Putamen (tissue), 1 donor: Measurements from ENCODE around the gene ETV7.

Source experiments
- DNase-seq: peaks from one replicate; pipeline ENCODE4 v3.0.0-alpha.2; 2016; ENCODE audit warnings: low spot score

The ETV7 gene

GRCh38 chr6:36383606-36384005 lies 3.9 kb downstream of the ETV7 start:
- DNase-seq = no peak

- DNase-seq = no peak
These were observed 4.5 kb downstream of the ETV7 start for GRCh38 chr6:36382976-36383375.

- DNase-seq = no peak
These were observed 5.7 kb downstream of the ETV7 start for GRCh38 chr6:36381502-36382389.

DNA sequence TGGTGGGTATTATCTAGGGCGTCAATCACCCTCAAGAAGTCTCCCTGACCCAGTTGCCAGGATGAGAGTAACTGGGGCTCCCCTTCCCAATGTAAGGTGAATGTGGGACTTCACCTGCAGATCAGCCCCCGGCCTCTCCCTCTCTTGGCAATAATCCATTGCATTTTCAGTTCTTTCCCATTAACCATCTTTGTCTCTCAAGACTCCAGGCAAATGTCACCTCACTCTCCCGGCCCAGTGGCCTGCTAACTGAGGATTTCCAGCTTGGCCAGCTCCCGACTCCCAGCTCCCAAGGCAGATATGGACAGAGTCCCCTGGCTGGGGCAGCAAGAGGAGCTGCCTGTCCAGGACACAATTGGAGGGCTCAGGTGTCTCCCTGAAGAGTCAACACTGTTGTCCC lies 7.3 kb downstream of the ETV7 start:
- DNase-seq = no peak

GRCh38 chr6:36378936-36379335 lies 8.5 kb downstream of the ETV7 start:
- no peak for DNase-seq

GRCh38 chr6:36378243-36378920 lies 9.1 kb downstream of the ETV7 start:
- DNase-seq = no peak

GRCh38 chr6:36377594-36377993 lies 9.9 kb downstream of the ETV7 start:
- DNase-seq = no peak

GRCh38 chr6:36376742-36377141 lies 10.7 kb downstream of the ETV7 start:
- DNase-seq = no peak

- DNase-seq = no peak
These were observed 11.3 kb downstream of the ETV7 start for GRCh38 chr6:36376183-36376582.

DNA sequence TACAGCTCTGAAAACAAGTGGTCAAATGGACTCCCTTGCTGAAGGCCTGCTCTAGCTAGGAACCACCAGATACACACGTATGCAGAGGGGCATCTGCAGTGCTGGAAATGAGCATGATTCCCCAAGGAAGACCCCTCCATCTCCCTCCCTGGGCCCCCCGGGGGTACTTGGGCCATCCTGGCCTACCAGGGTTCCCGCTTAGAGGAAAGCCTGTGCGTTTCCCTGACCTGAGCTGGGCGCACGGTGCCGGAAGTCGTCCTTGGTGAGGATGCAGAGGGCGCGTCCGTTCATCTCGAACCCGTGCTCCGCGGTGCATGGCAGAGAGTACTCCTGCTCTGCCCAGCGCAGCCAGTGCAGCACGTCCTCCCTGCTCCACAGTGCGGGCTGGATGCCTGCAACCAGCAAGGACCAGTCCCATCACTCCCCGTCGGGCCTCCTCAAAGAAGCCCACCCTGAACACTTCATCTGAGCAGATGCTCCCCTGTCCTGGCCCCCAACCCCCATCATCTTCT lies 11.8 kb downstream of the ETV7 start:
- no peak for DNase-seq

DNA sequence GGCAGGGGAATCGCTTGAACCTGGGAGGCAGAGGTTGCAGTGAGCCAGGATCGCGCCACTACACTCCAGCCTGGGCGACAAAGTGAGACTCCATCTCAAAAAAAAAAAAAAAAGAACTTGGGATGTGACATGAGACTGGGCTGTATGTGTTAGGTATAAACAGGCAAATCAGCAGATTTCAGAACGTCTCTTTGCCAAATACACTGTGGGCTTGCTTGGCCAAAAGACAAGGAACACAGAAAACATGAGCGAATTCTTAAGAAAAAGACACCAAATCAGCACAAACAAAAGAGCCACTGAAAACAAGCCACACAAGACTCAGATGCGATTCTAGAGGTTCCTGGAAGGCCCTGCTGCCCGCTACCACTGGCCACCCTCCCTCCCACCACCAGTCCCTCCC lies 12.5 kb downstream of the ETV7 start:
- DNase-seq = no peak

DNA sequence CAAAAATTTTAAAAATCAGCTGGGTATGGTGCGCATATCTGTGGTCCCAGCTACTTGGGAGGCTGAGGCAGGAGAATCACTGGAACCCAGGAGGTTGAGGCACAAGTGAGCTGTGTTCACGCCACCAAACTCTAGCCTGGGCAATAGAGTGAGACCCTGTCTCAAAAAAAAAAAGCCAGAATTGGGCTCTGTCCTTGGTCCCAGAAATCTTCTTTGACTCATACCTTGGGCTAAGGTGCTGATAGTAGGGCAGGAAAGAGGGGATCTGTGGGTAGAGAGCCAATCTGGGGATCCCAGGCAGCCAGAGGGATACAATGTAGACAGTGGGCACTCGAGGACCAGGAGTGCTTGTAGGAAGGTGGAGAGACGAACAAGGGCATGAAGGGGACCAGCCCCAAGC lies 13.3 kb downstream of the ETV7 start:
- no peak for DNase-seq

DNA sequence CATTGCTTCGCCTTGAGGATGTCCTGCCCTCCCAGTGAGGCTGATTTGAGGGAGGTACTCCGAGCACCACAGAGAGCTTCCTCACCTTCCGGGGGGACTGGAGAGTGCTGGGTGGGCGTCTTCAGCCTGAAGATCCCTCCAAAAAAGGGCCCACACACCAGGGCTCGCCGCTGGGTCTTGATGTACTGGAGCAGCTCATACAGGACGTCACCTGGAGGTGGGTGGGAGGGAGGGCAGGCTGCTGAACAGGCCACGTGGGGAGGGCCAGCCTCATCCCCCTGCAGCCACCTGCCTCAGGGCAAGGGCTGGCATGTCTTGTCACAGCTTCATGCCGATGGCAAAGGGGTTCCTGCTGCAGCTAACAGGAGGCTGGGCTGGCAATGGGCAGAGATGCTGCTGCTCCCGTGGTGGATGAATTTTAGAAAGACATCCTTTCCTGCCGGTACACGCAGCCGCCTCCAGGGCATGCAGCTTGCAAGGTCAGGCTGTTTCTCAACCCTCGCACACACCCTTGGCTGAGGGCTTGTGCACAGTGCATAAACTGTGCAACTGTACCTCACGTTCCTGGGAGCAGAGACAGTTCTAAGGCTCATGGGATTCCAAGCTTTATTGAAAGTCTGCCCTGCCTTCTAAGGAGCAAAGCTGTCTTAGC lies 14.0 kb downstream of the ETV7 start:
- DNase-seq = no peak

DNA sequence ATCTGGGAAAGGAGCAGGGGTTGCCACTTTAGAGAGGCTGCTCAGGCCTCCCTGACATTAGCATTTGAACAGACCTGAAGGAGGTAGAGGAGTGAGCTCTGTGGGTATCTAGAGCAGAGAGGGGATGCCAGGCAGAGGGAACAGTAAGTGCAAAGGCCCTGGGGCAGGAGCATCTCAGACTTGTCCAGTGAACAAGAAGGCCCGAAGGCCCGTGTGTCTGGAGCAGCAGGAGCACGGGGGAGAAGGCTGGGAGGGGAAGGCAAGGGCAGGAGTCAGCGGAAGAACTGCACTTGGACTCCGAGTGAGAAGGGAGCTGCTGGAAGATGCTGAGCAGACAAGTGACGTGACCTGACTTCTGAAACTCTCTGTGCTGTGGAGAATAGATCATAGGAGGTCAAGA lies 15.4 kb downstream of the ETV7 start:
- no peak for DNase-seq

- no peak for DNase-seq
These were observed 16.3 kb downstream of the ETV7 start for GRCh38 chr6:36371211-36371610.

DNA sequence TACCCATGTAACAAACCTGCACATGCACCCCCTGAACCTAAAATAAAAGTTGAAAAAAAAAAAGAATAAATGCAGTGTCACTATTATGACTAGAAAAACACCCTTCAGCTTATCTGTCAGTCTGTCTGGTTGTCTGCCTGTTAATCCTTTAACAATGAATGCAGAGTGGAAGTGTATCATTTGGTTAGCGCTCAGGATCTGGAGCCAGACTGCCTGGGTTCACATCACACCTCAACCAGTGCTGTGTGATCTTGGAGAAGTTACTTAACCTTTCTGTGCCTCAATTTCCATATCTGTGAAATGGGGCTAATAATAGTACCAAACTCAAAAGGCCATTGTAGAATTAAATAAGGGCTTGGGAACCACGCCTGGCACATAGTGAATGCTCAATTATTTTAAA lies 16.8 kb downstream of the ETV7 start:
- DNase-seq = no peak

- no peak for DNase-seq
These were observed 18.3 kb downstream of the ETV7 start for GRCh38 chr6:36368921-36369865.

- no peak for DNase-seq
These were observed 19.0 kb downstream of the ETV7 start for GRCh38 chr6:36368421-36368820.

DNA sequence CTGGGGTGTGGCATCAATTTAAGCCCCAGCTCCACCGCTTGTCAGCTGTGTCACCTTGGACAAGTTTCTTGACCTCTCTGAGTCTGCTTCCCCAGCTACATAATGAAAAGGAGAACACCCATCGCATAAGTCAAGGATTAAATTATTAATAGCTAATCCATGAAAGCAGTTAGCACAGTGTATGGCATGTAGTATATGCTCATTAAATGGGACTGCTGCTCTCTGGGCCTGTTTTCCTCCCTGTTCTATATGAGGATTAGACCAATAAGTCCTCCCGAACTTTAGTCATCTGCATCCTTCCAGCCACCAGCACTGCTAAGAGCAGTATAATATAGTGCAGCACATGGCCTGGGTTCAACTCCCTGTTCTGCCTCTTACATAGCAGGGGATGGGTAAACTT lies 19.7 kb downstream of the ETV7 start:
- DNase-seq = no peak

GRCh38 chr6:36364669-36365479 lies 22.6 kb downstream of the ETV7 start:
- no peak for DNase-seq
